Activated CD8-positive, alpha-beta T cell treated with anti-CD3 and anti-CD28 coated beads, Interleukin-2, amount 10 ng/mL, durations not matched to agents 7 days and 5 days (primary cell): ENCODE results near the gene ATP11A. TPM values are rescaled to one million over a fixed set of nuclear protein-coding genes. Genes with fewer than 3 reads are reported as not detected.
"Not testable (repeated sequence)": the region's sequence is repeated elsewhere in the genome, so short reads cannot be mapped to it uniquely, and the experiment has no call there.

ENCODE experiments used
- ATAC-seq: fragments of 150-1000 bp; cut with Tn5 transposase; one replicate; pipeline ENCODE4 v1.10.0; 2021; ENCODE audit warnings: moderate library complexity
- CTCF ChIA-PET: fragments of 350-600 bp; sonication (Branson Sonifier 250); formaldehyde crosslinking; loops from one replicate; lab custom pipeline; 2021; ENCODE audit warnings: antibody characterized with exemption; lab: Charles Lee
- POLR2A ChIA-PET: fragments of 350-600 bp; sonication (Branson Sonifier 250); formaldehyde crosslinking; loops from one replicate; lab custom pipeline; 2021; ENCODE audit warnings: antibody characterized with exemption; lab: Charles Lee
- DNase-seq: peaks from one replicate; pipeline ENCODE4 v3.0.0-alpha.2; 2020
- H3K27ac Mint-ChIP-seq: one replicate; pipeline ENCODE4 v1.8.0; 2021; ENCODE audit warnings: mild to moderate bottlenecking, mixed read lengths
- H3K27me3 Mint-ChIP-seq: one replicate; pipeline ENCODE4 v1.8.0; 2021; ENCODE audit warnings: low read depth, mixed read lengths
- H3K36me3 Mint-ChIP-seq: one replicate; pipeline ENCODE4 v1.8.0; 2021; ENCODE audit warnings: low read depth, mixed read lengths
- H3K4me1 Mint-ChIP-seq: one replicate; pipeline ENCODE4 v1.8.0; 2021; ENCODE audit warnings: low read depth, mixed read lengths
- H3K4me3 Mint-ChIP-seq: one replicate; pipeline ENCODE4 v1.8.0; 2021; ENCODE audit warnings: mild to moderate bottlenecking, mixed read lengths
- H3K9me3 Mint-ChIP-seq: one replicate; pipeline ENCODE4 v1.8.0; 2022; ENCODE audit warnings: mixed read lengths; ENCODE audit not compliant: insufficient read depth
- total RNA-seq, 2 experiments: library from RNA; stranded (reverse); gene quantifications; one replicate each; pipeline ENCODE4 v1.2.3, GENCODE V29; 2021

ATP11A gene
- total RNA-seq, 2 experiments from 2014 or later = 35.6 to 38.3 TPM

- no peaks in the 10 kb centered on the region for H3K27me3 Mint-ChIP-seq
- H3K36me3 Mint-ChIP-seq = peaks cover 33% of the 10 kb centered on the region
- no peaks in the 10 kb centered on the region for H3K4me1 Mint-ChIP-seq
- H3K4me3 Mint-ChIP-seq = no peak overlapping the region
- ChIA-PET CTCF (no interaction called here), POLR2A (no interaction called here)
- H3K9me3 Mint-ChIP-seq = no peaks in the 10 kb centered on the region
- DNase-seq (no peak), ATAC-seq (no peak)
- H3K27ac Mint-ChIP-seq = no peak overlapping the region
Observed at GRCh38 chr13:112855859-112856258, 166.0 kb downstream of the ATP11A start.

- peaks cover 34% of the 10 kb centered on the region for H3K36me3 Mint-ChIP-seq
- CTCF ChIA-PET = no interaction called here
- POLR2A ChIA-PET = no interaction called here
- H3K27me3 Mint-ChIP-seq = no peaks in the 10 kb centered on the region
- H3K9me3 Mint-ChIP-seq = no peaks in the 10 kb centered on the region
- no peak overlapping the region for H3K27ac Mint-ChIP-seq
- no peak overlapping the region for H3K4me3 Mint-ChIP-seq
- ATAC-seq = no peak
- no peak for DNase-seq
- no peaks in the 10 kb centered on the region for H3K4me1 Mint-ChIP-seq
Observed at GRCh38 chr13:112857914-112858490, 168.2 kb downstream of the ATP11A start.

GRCh38 chr13:112859128-112859816, 169.4 kb downstream of the ATP11A start:
- no peaks in the 10 kb centered on the region for H3K9me3 Mint-ChIP-seq
- ChIA-PET POLR2A (no interaction called here), CTCF (no interaction called here)
- H3K4me3 Mint-ChIP-seq = no peak overlapping the region
- H3K4me1 Mint-ChIP-seq = no peaks in the 10 kb centered on the region
- DNase-seq (no peak), ATAC-seq (no peak)
- H3K27ac Mint-ChIP-seq = no peak overlapping the region
- H3K27me3 Mint-ChIP-seq = no peaks in the 10 kb centered on the region
- peaks cover 35% of the 10 kb centered on the region for H3K36me3 Mint-ChIP-seq

GRCh38 chr13:112859817-112860190, 170.0 kb downstream of the ATP11A start:
- ChIA-PET CTCF (no interaction called here), POLR2A (no interaction called here)
- Mint-ChIP-seq H3K27ac (no peak overlapping the region), H3K4me3 (no peak overlapping the region), H3K4me1 (no peaks in the 10 kb centered on the region), H3K36me3 (peaks cover 34% of the 10 kb centered on the region), H3K9me3 (no peaks in the 10 kb centered on the region), H3K27me3 (no peaks in the 10 kb centered on the region)
- ATAC-seq (no peak), DNase-seq (no peak)

- Mint-ChIP-seq H3K9me3 (no peaks in the 10 kb centered on the region), H3K4me1 (no peaks in the 10 kb centered on the region), H3K4me3 (no peak overlapping the region), H3K36me3 (peaks cover 34% of the 10 kb centered on the region), H3K27ac (no peak overlapping the region), H3K27me3 (no peaks in the 10 kb centered on the region)
- CTCF ChIA-PET = no interaction called here
- DNase-seq (no peak), ATAC-seq (no peak)
- POLR2A ChIA-PET = no interaction called here
Observed at GRCh38 chr13:112861876-112862615, 172.2 kb downstream of the ATP11A start.

GRCh38 chr13:112863356-112863755, 173.5 kb downstream of the ATP11A start:
- H3K27ac Mint-ChIP-seq, H3K27me3 Mint-ChIP-seq, POLR2A ChIA-PET, H3K9me3 Mint-ChIP-seq, CTCF ChIA-PET, ATAC-seq, H3K4me1 Mint-ChIP-seq, DNase-seq, H3K4me3 Mint-ChIP-seq: not testable (repeated sequence)
- peaks cover 34% of the 10 kb centered on the region for H3K36me3 Mint-ChIP-seq

GRCh38 chr13:112865478-112865877, 175.6 kb downstream of the ATP11A start:
- not testable (repeated sequence) for H3K27ac Mint-ChIP-seq

GRCh38 chr13:112867301-112867711, 177.5 kb downstream of the ATP11A start:
- CTCF ChIA-PET = no interaction called here
- peaks cover 1% of the 10 kb centered on the region for H3K4me1 Mint-ChIP-seq
- ATAC-seq (no peak), DNase-seq (no peak)
- H3K4me3 Mint-ChIP-seq = no peak overlapping the region
- POLR2A ChIA-PET = no interaction called here
- H3K9me3 Mint-ChIP-seq = peaks cover 7% of the 10 kb centered on the region
- no peak overlapping the region for H3K27ac Mint-ChIP-seq
- peaks cover 41% of the 10 kb centered on the region for H3K36me3 Mint-ChIP-seq
- H3K27me3 Mint-ChIP-seq = no peaks in the 10 kb centered on the region

More at GRCh38 chr13:112865478-112865877, 175.6 kb downstream of the ATP11A start:
- CTCF ChIA-PET, POLR2A ChIA-PET, H3K27me3 Mint-ChIP-seq, H3K4me1 Mint-ChIP-seq, H3K4me3 Mint-ChIP-seq, ATAC-seq, H3K9me3 Mint-ChIP-seq, DNase-seq: not testable (repeated sequence)
- peaks cover 42% of the 10 kb centered on the region for H3K36me3 Mint-ChIP-seq

- no peak for DNase-seq
- H3K9me3 Mint-ChIP-seq = peaks cover 7% of the 10 kb centered on the region
- peaks cover 2% of the 10 kb centered on the region for H3K4me1 Mint-ChIP-seq
- H3K27ac Mint-ChIP-seq = no peak overlapping the region
- H3K4me3 Mint-ChIP-seq = no peak overlapping the region
- ATAC-seq = no peak
- ChIA-PET POLR2A (no interaction called here), CTCF (no interaction called here)
- H3K36me3 Mint-ChIP-seq = peaks cover 39% of the 10 kb centered on the region
- no peaks in the 10 kb centered on the region for H3K27me3 Mint-ChIP-seq
Observed at GRCh38 chr13:112868308-112868707, 178.5 kb downstream of the ATP11A start.

- Mint-ChIP-seq H3K27ac (no peak overlapping the region), H3K4me3 (no peak overlapping the region), H3K4me1 (peaks cover 7% of the 10 kb centered on the region), H3K36me3 (peaks cover 42% of the 10 kb centered on the region), H3K27me3 (no peaks in the 10 kb centered on the region), H3K9me3 (peaks cover 11% of the 10 kb centered on the region)
- ChIA-PET CTCF (no interaction called here), POLR2A (no interaction called here)
- DNase-seq = no peak
- no peak for ATAC-seq
Observed at GRCh38 chr13:112869202-112870050, 179.6 kb downstream of the ATP11A start.

GRCh38 chr13:112870051-112870331, 180.2 kb downstream of the ATP11A start:
- ChIA-PET CTCF (no interaction called here), POLR2A (no interaction called here)
- ATAC-seq (no peak), DNase-seq (no peak)
- peaks cover 44% of the 10 kb centered on the region for H3K36me3 Mint-ChIP-seq
- H3K4me3 Mint-ChIP-seq = no peak overlapping the region
- H3K9me3 Mint-ChIP-seq = peaks cover 11% of the 10 kb centered on the region
- H3K4me1 Mint-ChIP-seq = peaks cover 9% of the 10 kb centered on the region
- H3K27ac Mint-ChIP-seq = no peak overlapping the region
- H3K27me3 Mint-ChIP-seq = no peaks in the 10 kb centered on the region
